Stimulated activated CD8-positive, alpha-beta memory T cell treated with anti-CD3 and anti-CD28 coated beads, Interleukin-4, amount 100 ng/mL, for 24 hours (primary cell): ENCODE data around the gene TACC2.
"Not testable (repeated sequence)": the region's sequence is repeated elsewhere in the genome, so short reads cannot be mapped to it uniquely, and the experiment has no call there.

Experiments used
- DNase-seq: peaks from one replicate; pipeline ENCODE4 v3.0.0-alpha.2; 2020; ENCODE audit warnings: low read depth

Gene TACC2

GRCh38 chr10:122191936-122192541 is 203.1 kb downstream of the TACC2 start:
- no peak for DNase-seq

GRCh38 chr10:122194251-122194650 is 205.3 kb downstream of the TACC2 start:
- DNase-seq = no peak

GRCh38 chr10:122196218-122196617 is 207.3 kb downstream of the TACC2 start:
- DNase-seq = no peak

- no peak for DNase-seq
Observed at GRCh38 chr10:122197611-122198222, 208.8 kb downstream of the TACC2 start.

- no peak for DNase-seq
Observed at GRCh38 chr10:122198631-122199030, 209.7 kb downstream of the TACC2 start.

GRCh38 chr10:122199070-122199469 is 210.1 kb downstream of the TACC2 start:
- no peak for DNase-seq

- DNase-seq = no peak
Observed at GRCh38 chr10:122199689-122200088, 210.7 kb downstream of the TACC2 start.

GRCh38 chr10:122201401-122201800 is 212.4 kb downstream of the TACC2 start:
- DNase-seq = no peak

- not testable (repeated sequence) for DNase-seq
Observed at GRCh38 chr10:122203180-122203579, 214.2 kb downstream of the TACC2 start.

GRCh38 chr10:122204691-122205489 is 215.9 kb downstream of the TACC2 start:
- DNase-seq = no peak

GRCh38 chr10:122206471-122207065 is 217.6 kb downstream of the TACC2 start:
- no peak for DNase-seq

- no peak for DNase-seq
Observed at GRCh38 chr10:122207163-122207562, 218.2 kb downstream of the TACC2 start.

- DNase-seq = no peak
Observed at GRCh38 chr10:122207596-122207995, 218.6 kb downstream of the TACC2 start.

GRCh38 chr10:122208571-122209430 is 219.8 kb downstream of the TACC2 start:
- DNase-seq = no peak

- no peak for DNase-seq
Observed at GRCh38 chr10:122210481-122211265, 221.7 kb downstream of the TACC2 start.

- no peak for DNase-seq
Observed at GRCh38 chr10:122213364-122213763, 224.4 kb downstream of the TACC2 start.

GRCh38 chr10:122213766-122214165 is 224.8 kb downstream of the TACC2 start:
- no peak for DNase-seq

- no peak for DNase-seq
Observed at GRCh38 chr10:122216047-122216446, 227.1 kb downstream of the TACC2 start.

GRCh38 chr10:122219340-122219739 is 230.4 kb downstream of the TACC2 start:
- DNase-seq = no peak

GRCh38 chr10:122220736-122221135 is 231.8 kb downstream of the TACC2 start:
- DNase-seq = no peak

GRCh38 chr10:122221958-122222357 is 233.0 kb downstream of the TACC2 start:
- no peak for DNase-seq
